Fibroblast of lung (primary cell): ENCODE results near the gene CADPS. TPM values are rescaled to one million over a fixed set of nuclear protein-coding genes. Genes with fewer than 3 reads are reported as not detected.

Source experiments
- DNase-seq, 2 donors: peaks; one replicate each; pipeline versions ENCODE4 v3.0.0 to v3.0.0-alpha.2; 2010; ENCODE audit warnings: low read depth in 2 of 2
- H2AFZ ChIP-seq: 2 replicates; pipeline ENCODE4 v1.5.1; 2012; ENCODE audit warnings: low read length, control low read depth, inconsistent platforms
- H3K27ac ChIP-seq: 2 replicates; pipeline ENCODE4 v1.5.1; 2011; ENCODE audit warnings: low read length, control low read depth; ENCODE audit not compliant: insufficient read depth
- H3K27me3 ChIP-seq: 2 replicates; pipeline ENCODE4 v1.5.1; 2011; ENCODE audit warnings: mild to moderate bottlenecking, low read length; ENCODE audit not compliant: control insufficient read depth, insufficient read depth
- H3K36me3 ChIP-seq: 2 replicates; pipeline ENCODE4 v1.5.1; 2011; ENCODE audit warnings: low read length; ENCODE audit not compliant: control insufficient read depth, insufficient read depth
- H3K4me1 ChIP-seq: 2 replicates; pipeline ENCODE4 v1.5.1; 2011; ENCODE audit warnings: low read length; ENCODE audit not compliant: control insufficient read depth, insufficient read depth; ENCODE audit errors: extremely low read depth
- H3K4me2 ChIP-seq: 2 replicates; pipeline ENCODE4 v1.5.1; 2011; ENCODE audit warnings: low read length, control low read depth; ENCODE audit not compliant: insufficient read depth; ENCODE audit errors: extremely low read depth
- H3K4me3 ChIP-seq, 4 experiments: fragments of 200-600 bp in 1 of 4; sonication (generic) in 1 of 4; replicated peaks in 1 of 4; 2 replicates each; pipeline ENCODE4 v1.5.1; 2011 to 2016; ENCODE audit warnings: low read length in 4 of 4, low read depth in 3 of 4, mild to moderate bottlenecking in 3 of 4, control low read depth in 2 of 4, inconsistent platforms in 1 of 4, mixed read lengths in 1 of 4; ENCODE audit not compliant: insufficient read depth in 1 of 4; ENCODE audit errors: control extremely low read depth in 1 of 4
- H3K79me2 ChIP-seq: 2 replicates; pipeline ENCODE4 v1.5.1; 2012; ENCODE audit warnings: mild to moderate bottlenecking, low read length, inconsistent platforms; ENCODE audit not compliant: control insufficient read depth, insufficient read depth
- H3K9ac ChIP-seq: 2 replicates; pipeline ENCODE4 v1.5.1; 2011; ENCODE audit warnings: mild to moderate bottlenecking, low read length, control low read depth; ENCODE audit not compliant: insufficient read depth
- H3K9me3 ChIP-seq: 2 replicates; pipeline ENCODE4 v1.5.1; 2012; ENCODE audit warnings: low read depth, low read length; ENCODE audit not compliant: control insufficient read depth, insufficient read depth
- H4K20me1 ChIP-seq: 2 replicates; pipeline ENCODE4 v1.5.1; 2011; ENCODE audit warnings: low read length; ENCODE audit not compliant: control insufficient read depth, insufficient read depth; ENCODE audit errors: extremely low read depth
- EZH2 ChIP-seq: IDR thresholded peaks from 2 replicates; pipeline ENCODE4 v1.5.1; 2012; ENCODE audit warnings: low read length, control low read depth, mild to moderate bottlenecking; ENCODE audit errors: missing control alignments
- polyA plus RNA-seq, 2 donors: library from polyadenylated mRNA; depleted of rRNA in 1 of 2; stranded (reverse) in 1 of 2; unstranded in 1 of 2; fragments of >200 nt; gene quantifications; 2 replicates each; pipeline ENCODE4 v1.2.1, GENCODE V29; 2011 to 2012; ENCODE audit warnings: missing spikeins in 1 of 2
- total RNA-seq: library from RNA; depleted of rRNA; stranded (reverse); fragments of >200 nt; gene quantifications from 2 replicates; pipeline ENCODE4 v1.2.1, GENCODE V29; 2014
- TF ChIP-seq, protein P1 (sequence below), 2 donors: IDR thresholded peaks in 1 of 2; conservative IDR thresholded peaks in 1 of 2; 1 replicate in 1 of 2; 2 replicates in 1 of 2; pipeline ENCODE4 v1.5.1; 2011 to 2012; ENCODE audit warnings: low read length in 2 of 2, control low read depth in 1 of 2, inconsistent platforms in 1 of 2, low read depth in 1 of 2, mild to moderate bottlenecking in 1 of 2

The CADPS gene
- total and polyA plus RNA-seq, 2 donors (not counting 1 experiment from before 2014, with no cell fraction given), result 2.3 to 63.1 TPM

DNA sequence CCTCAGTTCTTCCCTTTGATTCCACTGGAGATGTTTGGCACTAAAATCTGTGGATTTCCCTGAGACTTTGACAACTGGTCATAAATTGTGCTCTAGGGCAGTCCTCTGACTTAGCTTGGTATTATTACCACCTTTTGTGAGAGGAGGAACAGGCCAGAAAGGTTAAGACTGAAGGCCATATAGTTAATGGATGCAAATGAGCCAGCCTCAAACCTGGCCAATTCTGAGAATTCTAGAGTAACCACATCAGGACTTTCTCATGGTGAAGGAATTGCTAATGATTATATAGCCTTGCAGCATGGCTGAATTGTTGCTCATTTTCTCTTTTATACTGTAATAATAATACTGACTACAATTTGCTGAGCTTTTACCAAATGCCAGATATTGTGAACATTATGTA, 162.5 kb downstream of the CADPS start:
- no peak overlapping the region for H3K4me2 ChIP-seq
- no peak overlapping the region for H3K27ac ChIP-seq

DNA sequence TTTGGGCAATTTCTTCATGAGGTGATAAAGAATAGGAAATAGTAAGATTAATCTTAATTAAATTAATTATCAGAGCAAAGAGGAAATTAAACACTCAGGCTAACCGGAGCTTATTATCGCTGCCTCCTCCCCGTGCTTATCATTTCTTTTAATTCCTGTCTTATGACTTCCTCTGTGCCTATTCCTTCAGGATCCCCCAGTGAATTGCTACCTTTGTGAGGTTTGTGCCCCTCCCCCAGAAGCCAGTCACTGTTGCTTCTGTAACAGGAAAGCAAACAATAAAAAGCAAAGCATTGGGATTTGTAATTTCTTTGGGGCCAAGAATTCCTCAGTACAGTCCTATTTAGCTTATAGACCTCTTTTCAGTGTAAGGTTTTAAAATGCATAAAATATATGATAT, 164.5 kb downstream of the CADPS start:
- Histone ChIP-seq H3K36me3 (no peaks in the 10 kb centered on the region), H2AFZ (no peak overlapping the region), H3K27ac (no peak overlapping the region), H4K20me1 (no peaks in the 10 kb centered on the region), H3K4me1 (no peaks in the 10 kb centered on the region), H3K27me3 (no peaks in the 10 kb centered on the region), H3K9ac (no peak overlapping the region), H3K79me2 (no peaks in the 10 kb centered on the region), H3K4me3 (no peak overlapping the region), H3K4me2 (no peak overlapping the region), H3K9me3 (no peaks in the 10 kb centered on the region)
- TF ChIP-seq EZH2, result no peak
- TF ChIP-seq, protein P1, sequence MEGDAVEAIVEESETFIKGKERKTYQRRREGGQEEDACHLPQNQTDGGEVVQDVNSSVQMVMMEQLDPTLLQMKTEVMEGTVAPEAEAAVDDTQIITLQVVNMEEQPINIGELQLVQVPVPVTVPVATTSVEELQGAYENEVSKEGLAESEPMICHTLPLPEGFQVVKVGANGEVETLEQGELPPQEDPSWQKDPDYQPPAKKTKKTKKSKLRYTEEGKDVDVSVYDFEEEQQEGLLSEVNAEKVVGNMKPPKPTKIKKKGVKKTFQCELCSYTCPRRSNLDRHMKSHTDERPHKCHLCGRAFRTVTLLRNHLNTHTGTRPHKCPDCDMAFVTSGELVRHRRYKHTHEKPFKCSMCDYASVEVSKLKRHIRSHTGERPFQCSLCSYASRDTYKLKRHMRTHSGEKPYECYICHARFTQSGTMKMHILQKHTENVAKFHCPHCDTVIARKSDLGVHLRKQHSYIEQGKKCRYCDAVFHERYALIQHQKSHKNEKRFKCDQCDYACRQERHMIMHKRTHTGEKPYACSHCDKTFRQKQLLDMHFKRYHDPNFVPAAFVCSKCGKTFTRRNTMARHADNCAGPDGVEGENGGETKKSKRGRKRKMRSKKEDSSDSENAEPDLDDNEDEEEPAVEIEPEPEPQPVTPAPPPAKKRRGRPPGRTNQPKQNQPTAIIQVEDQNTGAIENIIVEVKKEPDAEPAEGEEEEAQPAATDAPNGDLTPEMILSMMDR (conservative IDR thresholded peaks at IDR 0.05 in 1 of 2, IDR thresholded peaks at IDR 0.05 in 1 of 2; ENCODE audit: low read depth in 1 of 2, low read length in 2 of 2), result no peak
- DNase-seq, result no peak

More for the DNA sequence above, 162.5 kb downstream of the CADPS start:
- Histone ChIP-seq H3K27me3 (no peaks in the 10 kb centered on the region), H3K4me3 (no peak overlapping the region), H3K9me3 (no peaks in the 10 kb centered on the region), H3K79me2 (no peaks in the 10 kb centered on the region), H2AFZ (no peak overlapping the region), H4K20me1 (no peaks in the 10 kb centered on the region), H3K4me1 (no peaks in the 10 kb centered on the region), H3K9ac (no peak overlapping the region), H3K36me3 (no peaks in the 10 kb centered on the region)
- TF ChIP-seq, protein P1 (conservative IDR thresholded peaks at IDR 0.05 in 1 of 2, IDR thresholded peaks at IDR 0.05 in 1 of 2; ENCODE audit: low read depth in 1 of 2, low read length in 2 of 2), result no peak
- no peak for TF ChIP-seq EZH2
- DNase-seq, result peak in 1 of 2 donors; percentile 73

DNA sequence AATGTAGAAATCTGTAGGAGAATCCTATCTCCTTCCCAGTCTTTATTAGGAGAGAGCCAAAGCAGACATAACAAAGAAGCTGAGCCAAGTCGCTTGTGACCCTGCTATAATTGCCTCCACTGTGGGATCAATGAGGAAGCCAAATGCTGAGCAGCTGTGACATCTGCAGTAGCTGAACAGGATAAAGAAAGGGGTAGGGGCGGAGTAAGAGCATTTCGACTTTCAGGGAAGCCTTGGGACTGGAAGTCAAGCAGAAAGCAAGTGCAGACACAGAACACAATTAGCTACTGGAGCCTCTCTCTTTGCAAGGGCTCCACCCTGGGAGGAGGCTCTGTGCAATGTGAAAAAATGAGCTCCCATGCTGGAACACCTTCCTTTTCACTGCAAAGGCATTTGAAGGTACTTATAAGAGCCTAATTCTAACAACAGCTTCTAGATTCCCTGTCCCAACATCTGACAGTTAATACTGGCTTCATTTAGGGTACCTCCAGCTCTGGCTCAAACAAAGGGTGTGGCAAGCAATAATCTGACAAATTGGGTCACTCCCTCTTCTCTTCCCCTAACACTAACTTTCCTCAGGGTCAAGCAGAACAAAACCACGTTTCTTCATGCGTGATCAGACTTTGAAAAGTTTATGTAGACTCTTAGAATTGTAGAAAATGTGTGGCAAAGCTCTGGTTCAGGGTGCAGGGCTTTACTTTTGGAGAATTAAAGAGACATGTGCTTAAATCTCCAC, 166.4 kb downstream of the CADPS start:
- H3K79me2 ChIP-seq, result no peaks in the 10 kb centered on the region
- H3K9me3 ChIP-seq, result no peaks in the 10 kb centered on the region
- no peak overlapping the region for H3K9ac ChIP-seq
- no peak overlapping the region for H3K4me3 ChIP-seq
- H3K36me3 ChIP-seq, result no peaks in the 10 kb centered on the region
- TF ChIP-seq, protein P1 (conservative IDR thresholded peaks at IDR 0.05 in 1 of 2, IDR thresholded peaks at IDR 0.05 in 1 of 2; ENCODE audit: low read depth in 1 of 2, low read length in 2 of 2), result no peak
- no peak for TF ChIP-seq EZH2
- H3K4me2 ChIP-seq, result no peak overlapping the region
- H3K27ac ChIP-seq, result no peak overlapping the region
- H3K4me1 ChIP-seq, result no peaks in the 10 kb centered on the region
- no peak overlapping the region for H2AFZ ChIP-seq
- H3K27me3 ChIP-seq, result no peaks in the 10 kb centered on the region
- no peaks in the 10 kb centered on the region for H4K20me1 ChIP-seq
- no peak for DNase-seq
